GM23338 (cell line): ENCODE results near the gene WWOX. TPM values are rescaled to one million over a fixed set of nuclear protein-coding genes. Genes with fewer than 3 reads are reported as not detected.

Experiments used
- ATAC-seq: fragments of 200-7000 bp; cut with Tn5 transposase; 3 replicates; pipeline ENCODE4 v1.9.1; 2020
- DNase-seq: peaks from one replicate; pipeline ENCODE4 v3.0.0-alpha.2; 2015; ENCODE audit warnings: low spot score
- H2AFZ ChIP-seq: fragments of 200-600 bp; sonication (generic); 2 replicates; pipeline ENCODE4 v1.8.0; 2016; ENCODE audit warnings: antibody characterized with exemption, mild to moderate bottlenecking, moderate library complexity
- H3F3A ChIP-seq: fragments of 200-600 bp; sonication (generic); replicated peaks from 2 replicates; pipeline ENCODE4 v1.8.0; 2017; ENCODE audit warnings: antibody characterized with exemption, mixed run types, low read depth
- H3K27ac ChIP-seq: fragments of 200-600 bp; sonication (generic); 2 replicates; pipeline ENCODE4 v1.6.1; 2016; ENCODE audit warnings: low read depth
- H3K27me3 ChIP-seq: fragments of 200-600 bp; sonication (generic); 2 replicates; pipeline ENCODE4 v1.8.0; 2016; ENCODE audit warnings: mild to moderate bottlenecking, mixed run types, moderate library complexity; ENCODE audit not compliant: insufficient read depth
- H3K36me3 ChIP-seq: fragments of 200-600 bp; sonication (generic); 2 replicates; pipeline ENCODE4 v1.8.0; 2016; ENCODE audit warnings: mild to moderate bottlenecking; ENCODE audit not compliant: insufficient read depth
- H3K4me1 ChIP-seq: fragments of 200-600 bp; sonication (generic); 2 replicates; pipeline ENCODE4 v1.8.0; 2016; ENCODE audit warnings: mild to moderate bottlenecking, moderate library complexity; ENCODE audit not compliant: insufficient read depth
- H3K4me2 ChIP-seq: fragments of 200-600 bp; sonication (generic); 2 replicates; pipeline ENCODE4 v1.7.1; 2017; ENCODE audit warnings: mixed run types
- H3K4me3 ChIP-seq: fragments of 200-600 bp; sonication (generic); 2 replicates; pipeline ENCODE4 v1.6.1; 2016; ENCODE audit warnings: mixed run types
- H3K79me2 ChIP-seq: fragments of 200-600 bp; sonication (generic); replicated peaks from 2 replicates; pipeline ENCODE4 v1.8.0; 2017; ENCODE audit warnings: mild to moderate bottlenecking; ENCODE audit not compliant: insufficient read depth
- H3K9me2 ChIP-seq: fragments of 200-600 bp; sonication (generic); 2 replicates; pipeline ENCODE4 v1.8.0; 2017; ENCODE audit not compliant: insufficient read depth
- H4K20me1 ChIP-seq: fragments of 200-600 bp; sonication (generic); replicated peaks from 2 replicates; pipeline ENCODE4 v1.8.0; 2017; ENCODE audit warnings: mild to moderate bottlenecking; ENCODE audit not compliant: insufficient read depth
- H3K27ac Mint-ChIP-seq: 2 replicates; pipeline ENCODE4 v1.8.0; 2020; ENCODE audit warnings: inconsistent platforms, mild to moderate bottlenecking, moderate library complexity, mixed read lengths
- H3K27me3 Mint-ChIP-seq: 3 replicates; pipeline ENCODE4 v1.8.0; 2022; ENCODE audit warnings: low read depth, mild to moderate bottlenecking, moderate library complexity, mixed read lengths, inconsistent platforms; ENCODE audit not compliant: insufficient read depth, poor library complexity
- H3K36me3 Mint-ChIP-seq: 3 replicates; pipeline ENCODE4 v1.8.0; 2021; ENCODE audit warnings: low read depth, mild to moderate bottlenecking, inconsistent platforms, moderate library complexity, mixed read lengths
- H3K4me1 Mint-ChIP-seq: 3 replicates; pipeline ENCODE4 v1.8.0; 2020; ENCODE audit warnings: mild to moderate bottlenecking, inconsistent platforms, mixed read lengths
- H3K4me3 Mint-ChIP-seq: 3 replicates; pipeline ENCODE4 v1.8.0; 2021; ENCODE audit warnings: moderate library complexity, mild to moderate bottlenecking, inconsistent platforms, mixed read lengths
- H3K9me3 Mint-ChIP-seq: 3 replicates; pipeline ENCODE4 v1.8.0; 2020; ENCODE audit warnings: moderate library complexity, mild to moderate bottlenecking, inconsistent platforms, mixed read lengths
- CREB1 ChIP-seq: fragments of 250-450 bp; sonication (Bioruptor Pico); IDR thresholded peaks from 2 replicates; pipeline ENCODE4 v1.5.0; 2020; ENCODE audit warnings: low read depth, mild to moderate bottlenecking, moderate library complexity
- ETS1 ChIP-seq: IDR thresholded peaks from 2 replicates; pipeline ENCODE4 v1.6.1; 2016; ENCODE audit warnings: antibody characterized with exemption
- EZH2phosphoT487 ChIP-seq: fragments of 200-600 bp; sonication (generic); IDR thresholded peaks from one replicate; pipeline ENCODE4 v1.8.1; 2018; ENCODE audit warnings: antibody characterized with exemption; ENCODE audit not compliant: unreplicated experiment
- REST ChIP-seq: IDR thresholded peaks from one replicate; pipeline ENCODE4 v1.6.1; 2018; ENCODE audit warnings: antibody characterized with exemption; ENCODE audit not compliant: unreplicated experiment
- ZNF462 ChIP-seq: fragments of 250-450 bp; sonication (Bioruptor Pico); IDR thresholded peaks from 2 replicates; pipeline ENCODE4 v1.5.0; 2020; ENCODE audit warnings: mild to moderate bottlenecking, moderate library complexity
- polyA plus RNA-seq: library from polyadenylated mRNA; unstranded; fragments of >200 nt; fragmentation: Nextera tagmentation; extraction: Ambion mirVana; gene quantifications from 2 replicates; pipeline ENCODE4 v1.2.1, GENCODE V29; 2016
- total RNA-seq: library from RNA; depleted of rRNA; stranded (reverse); fragments of >200 nt; shearing (Covaris generic); gene quantifications from 2 replicates; pipeline ENCODE4 v1.2.3, GENCODE V29; 2014

WWOX gene
- total and polyA plus RNA-seq, 2 experiments from 2014 or later: 10.0 to 19.3 TPM

- Mint-ChIP-seq H3K9me3 (no peaks in the 10 kb centered on the region; the same call in 2 of the 3 replicates), H3K4me3 (no peak overlapping the region), H3K4me1 (peaks cover 3% of the 10 kb centered on the region; the same call in 2 of the 3 replicates), H3K36me3 (no peaks in the 10 kb centered on the region), H3K27ac (no peak overlapping the region), H3K27me3 (peaks cover under 1% of the 10 kb centered on the region)
- H3F3A ChIP-seq: no peaks in the 10 kb centered on the region
- H3K36me3 ChIP-seq: no peaks in the 10 kb centered on the region
- no peak overlapping the region for H3K4me2 ChIP-seq
- H3K9me2 ChIP-seq: no peaks in the 10 kb centered on the region
- ATAC-seq: no peak
- no peak for TF ChIP-seq CREB1 (CRISPR knock-in tag)
- no peak for TF ChIP-seq EZH2phosphoT487
- TF ChIP-seq REST: no peak
- TF ChIP-seq ZNF462: no peak
- TF ChIP-seq ETS1: no peak
- no peak for DNase-seq
- H3K79me2 ChIP-seq: no peaks in the 10 kb centered on the region
- no peak overlapping the region for H2AFZ ChIP-seq
- H3K27me3 ChIP-seq: no peaks in the 10 kb centered on the region
- no peaks in the 10 kb centered on the region for H4K20me1 ChIP-seq
- H3K4me3 ChIP-seq: no peak overlapping the region
- no peak overlapping the region for H3K27ac ChIP-seq
- H3K4me1 ChIP-seq: no peaks in the 10 kb centered on the region
Measured at GRCh38 chr16:79008869-79009179, 909.4 kb downstream of the WWOX start.
